Measurements from ENCODE around the gene RHOF. TPM values are rescaled to one million over a fixed set of nuclear protein-coding genes. Genes with fewer than 3 reads are reported as not detected.

RHOF gene
- total RNA-seq, 1 donor from 2014 or later = 31.9 TPM

GRCh38 chr12:121801595-121802484 lies 8.4 kb upstream of the RHOF start:
- H3K27ac Mint-ChIP-seq (ENCODE audit: unreplicated experiment) = peak overlapping the region; percentile 98
- no peak for TF ChIP-seq EZH2 (IDR thresholded peaks at IDR 0.05; ENCODE audit: insufficient read depth, low read length)
- TF ChIP-seq, protein P1, sequence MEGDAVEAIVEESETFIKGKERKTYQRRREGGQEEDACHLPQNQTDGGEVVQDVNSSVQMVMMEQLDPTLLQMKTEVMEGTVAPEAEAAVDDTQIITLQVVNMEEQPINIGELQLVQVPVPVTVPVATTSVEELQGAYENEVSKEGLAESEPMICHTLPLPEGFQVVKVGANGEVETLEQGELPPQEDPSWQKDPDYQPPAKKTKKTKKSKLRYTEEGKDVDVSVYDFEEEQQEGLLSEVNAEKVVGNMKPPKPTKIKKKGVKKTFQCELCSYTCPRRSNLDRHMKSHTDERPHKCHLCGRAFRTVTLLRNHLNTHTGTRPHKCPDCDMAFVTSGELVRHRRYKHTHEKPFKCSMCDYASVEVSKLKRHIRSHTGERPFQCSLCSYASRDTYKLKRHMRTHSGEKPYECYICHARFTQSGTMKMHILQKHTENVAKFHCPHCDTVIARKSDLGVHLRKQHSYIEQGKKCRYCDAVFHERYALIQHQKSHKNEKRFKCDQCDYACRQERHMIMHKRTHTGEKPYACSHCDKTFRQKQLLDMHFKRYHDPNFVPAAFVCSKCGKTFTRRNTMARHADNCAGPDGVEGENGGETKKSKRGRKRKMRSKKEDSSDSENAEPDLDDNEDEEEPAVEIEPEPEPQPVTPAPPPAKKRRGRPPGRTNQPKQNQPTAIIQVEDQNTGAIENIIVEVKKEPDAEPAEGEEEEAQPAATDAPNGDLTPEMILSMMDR (IDR thresholded peaks at IDR 0.05; ENCODE audit: insufficient read depth, low read depth, low read length) = no peak
- no peaks in the 10 kb centered on the region for H3K27me3 Mint-ChIP-seq (ENCODE audit: low read depth, unreplicated experiment)
- no peak for FAIRE-seq
- Histone ChIP-seq H3K4me1 (ENCODE audit: insufficient read depth, low read length) (peaks cover 59% of the 10 kb centered on the region), H3K9me3 (ENCODE audit: insufficient read depth, low read depth, low read length) (no peaks in the 10 kb centered on the region), H3K9ac (ENCODE audit: low read length) (peak overlapping the region; percentile 100), H4K20me1 (ENCODE audit: insufficient read depth, low read length) (peaks cover 34% of the 10 kb centered on the region), H3K27ac (ENCODE audit: low read depth, low read length) (peak overlapping the region; percentile 99), H3K4me2 (ENCODE audit: low read length) (peak overlapping the region; percentile 91), H3K4me3 (ENCODE audit: insufficient read depth, low read depth, low read length) (peak overlapping the region; percentile 65), H2AFZ (ENCODE audit: low read depth, low read length) (no peak overlapping the region), H3K27me3 (ENCODE audit: insufficient read depth, low read length) (no peaks in the 10 kb centered on the region), H3K36me3 (ENCODE audit: insufficient read depth, low read length) (no peaks in the 10 kb centered on the region), H3K79me2 (ENCODE audit: insufficient read depth, low read length) (peaks cover 74% of the 10 kb centered on the region)
- peaks cover 24% of the 10 kb centered on the region for H3K4me1 Mint-ChIP-seq (ENCODE audit: low read depth, unreplicated experiment)
- no peak for DNase-seq (ENCODE audit: low read depth)
- peaks cover 3% of the 10 kb centered on the region for H3K36me3 Mint-ChIP-seq (ENCODE audit: low read depth, unreplicated experiment)
- H3K4me3 Mint-ChIP-seq (ENCODE audit: unreplicated experiment) = peak overlapping the region; percentile 86
- no peaks in the 10 kb centered on the region for H3K9me3 Mint-ChIP-seq (ENCODE audit: unreplicated experiment)

DNA sequence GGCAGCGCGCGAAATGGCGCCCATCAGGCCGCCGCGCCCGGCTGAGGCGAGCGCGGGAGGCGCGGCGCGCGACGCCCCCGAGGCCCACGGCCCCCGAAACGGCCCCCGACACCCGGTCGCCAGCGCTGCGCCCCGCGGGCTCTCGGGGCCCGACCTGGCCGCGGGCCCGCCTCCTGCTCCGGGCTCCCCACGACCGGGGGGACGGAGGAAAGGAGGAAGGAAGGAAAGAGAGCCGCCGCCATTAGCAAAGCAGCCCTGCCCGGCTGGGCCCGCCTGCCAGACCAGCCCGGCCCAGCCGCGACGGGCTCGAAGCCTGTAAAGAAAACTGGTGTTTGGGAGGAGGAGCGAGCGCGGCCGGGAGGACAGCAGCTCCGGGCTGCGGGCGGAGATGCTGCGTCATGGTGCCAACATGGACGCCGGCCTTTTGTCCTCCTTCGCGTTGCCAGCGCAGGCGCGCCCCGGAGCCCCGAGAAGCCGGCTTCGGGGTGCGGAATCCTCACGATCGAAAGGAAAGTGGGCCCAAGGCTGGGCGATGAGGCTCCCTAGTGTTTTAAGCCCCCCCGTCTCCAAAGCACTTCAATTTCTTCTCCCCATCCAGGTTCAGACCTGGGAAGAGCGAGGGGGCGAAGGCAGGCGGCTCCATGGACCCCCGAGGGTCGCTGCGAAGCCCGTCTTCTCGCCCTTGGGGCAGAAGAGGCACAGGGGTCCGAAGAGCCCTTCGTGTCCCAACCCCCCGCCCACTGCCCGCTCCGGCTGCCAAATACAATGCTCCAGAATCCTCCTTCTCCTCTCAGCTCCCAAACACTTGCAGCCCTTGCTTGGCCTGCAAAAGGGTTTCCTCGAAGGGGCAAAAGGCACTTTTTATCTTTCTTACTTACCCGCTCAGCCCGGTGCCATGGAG lies 7.5 kb upstream of the RHOF start:
- peak overlapping the region; percentile 98 for H3K27ac Mint-ChIP-seq (ENCODE audit: unreplicated experiment)

More for the DNA sequence above, 7.5 kb upstream of the RHOF start:
- Histone ChIP-seq H3K4me1 (ENCODE audit: insufficient read depth, low read length) (peaks cover 57% of the 10 kb centered on the region), H3K27ac (ENCODE audit: low read depth, low read length) (peak overlapping the region; percentile 99), H3K4me3 (ENCODE audit: insufficient read depth, low read depth, low read length) (peak overlapping the region; percentile 65), H3K4me2 (ENCODE audit: low read length) (peak overlapping the region; percentile 91), H2AFZ (ENCODE audit: low read depth, low read length) (no peak overlapping the region), H3K9me3 (ENCODE audit: insufficient read depth, low read depth, low read length) (no peaks in the 10 kb centered on the region), H3K27me3 (ENCODE audit: insufficient read depth, low read length) (no peaks in the 10 kb centered on the region), H3K9ac (ENCODE audit: low read length) (peak overlapping the region; percentile 100), H3K36me3 (ENCODE audit: insufficient read depth, low read length) (no peaks in the 10 kb centered on the region), H3K79me2 (ENCODE audit: insufficient read depth, low read length) (peaks cover 72% of the 10 kb centered on the region), H4K20me1 (ENCODE audit: insufficient read depth, low read length) (peaks cover 25% of the 10 kb centered on the region)
- Mint-ChIP-seq H3K36me3 (ENCODE audit: low read depth, unreplicated experiment) (peaks cover 3% of the 10 kb centered on the region), H3K9me3 (ENCODE audit: unreplicated experiment) (no peaks in the 10 kb centered on the region), H3K4me1 (ENCODE audit: low read depth, unreplicated experiment) (peaks cover 24% of the 10 kb centered on the region), H3K27me3 (ENCODE audit: low read depth, unreplicated experiment) (no peaks in the 10 kb centered on the region), H3K4me3 (ENCODE audit: unreplicated experiment) (peak overlapping the region; percentile 86)
- FAIRE-seq (no peak), DNase-seq (ENCODE audit: low read depth) (peak; percentile 74)
- TF ChIP-seq EZH2 (IDR thresholded peaks at IDR 0.05; ENCODE audit: insufficient read depth, low read length) = no peak
- TF ChIP-seq, protein P1 (IDR thresholded peaks at IDR 0.05; ENCODE audit: insufficient read depth, low read depth, low read length) = no peak

Data from astrocyte (in vitro differentiated cells and primary cell).